Esophagus (tissue), 2 donors: ENCODE results near the gene SH2B3. TPM values are rescaled to one million over a fixed set of nuclear protein-coding genes. Genes with fewer than 3 reads are reported as not detected.
"Not testable (repeated sequence)": the region's sequence is repeated elsewhere in the genome, so short reads cannot be mapped to it uniquely, and the experiment has no call there.

Experiments used
- H3K27ac ChIP-seq, 2 donors: one replicate each; pipeline ENCODE4 v1.5.1; 2013; ENCODE audit warnings: low read depth in 2 of 2, mild to moderate bottlenecking in 2 of 2, inconsistent platforms in 1 of 2, low read length in 1 of 2, moderate library complexity in 1 of 2
- H3K27me3 ChIP-seq, 2 donors: one replicate each; pipeline ENCODE4 v1.6.1; 2013; ENCODE audit warnings: low read length in 2 of 2, control low read depth in 1 of 2, mild to moderate bottlenecking in 1 of 2; ENCODE audit not compliant: insufficient read depth in 2 of 2, control insufficient read depth in 1 of 2
- H3K36me3 ChIP-seq, 2 donors: one replicate each; pipeline ENCODE4 v1.6.1; 2013; ENCODE audit warnings: low read length in 1 of 2; ENCODE audit not compliant: control insufficient read depth in 2 of 2, insufficient read depth in 2 of 2
- H3K4me1 ChIP-seq, 2 donors: one replicate each; pipeline ENCODE4 v1.6.1; 2013; ENCODE audit warnings: low read length in 1 of 2; ENCODE audit not compliant: control insufficient read depth in 2 of 2, insufficient read depth in 2 of 2
- H3K4me3 ChIP-seq, 2 donors: one replicate each; pipeline ENCODE4 v1.5.1; 2013; ENCODE audit warnings: low read length in 2 of 2, mild to moderate bottlenecking in 2 of 2, low read depth in 1 of 2, moderate library complexity in 1 of 2
- H3K9me3 ChIP-seq, 2 donors: one replicate each; pipeline ENCODE4 v1.6.1; 2013; ENCODE audit warnings: mild to moderate bottlenecking in 2 of 2, low read depth in 1 of 2, low read length in 1 of 2, moderate library complexity in 1 of 2; ENCODE audit not compliant: control insufficient read depth in 2 of 2, insufficient read depth in 1 of 2
- WGBS, 2 donors: extraction: QIAGEN DNeasy Blood & Tissue Kit; methylation state at CpG; one replicate each; pipeline ENCODE4 v1.1.7; 2013; 5-methylcytosine and 5-hydroxymethylcytosine counted together
- polyA plus RNA-seq, 2 donors: library from polyadenylated mRNA; stranded (reverse); fragments of 200-250 nt; gene quantifications; one replicate each; pipeline ENCODE4 v1.2.3, GENCODE V29; 2013
- donor health status: healthy with polysubstance abuse.
- donor health status: Bipolar disorder and iron deficiency.

SH2B3 gene
- polyA plus RNA-seq, 2 donors: 0.79 to 1.8 TPM

- 46 to 58% methylated on average over 5 of the region's 5 CpGs for WGBS, 2 donors
Measured at GRCh38 chr12:111384596-111384995, 21.1 kb upstream of the SH2B3 start.

DNA sequence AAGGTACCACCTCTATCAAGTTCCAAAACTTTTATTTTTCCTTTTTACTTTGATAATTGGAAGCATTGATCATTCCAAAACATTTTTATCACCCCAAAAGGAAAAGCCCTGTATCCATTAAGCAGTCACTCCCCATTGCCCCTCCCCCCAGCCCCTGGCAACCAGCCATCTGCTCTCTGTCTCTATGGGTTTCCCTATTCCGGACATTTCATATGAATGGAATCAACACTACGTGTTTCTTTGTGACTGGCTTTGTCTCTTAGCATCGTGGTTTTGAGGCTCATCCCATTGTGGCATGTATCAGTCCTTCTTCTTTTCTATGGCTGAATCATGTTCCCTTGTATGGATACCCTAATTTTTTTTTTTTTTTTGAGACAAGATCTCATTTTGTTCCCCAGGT is 18.8 kb upstream of the SH2B3 start:
- H3K36me3 ChIP-seq: no peaks in the 10 kb centered on the region
- H3K4me3 ChIP-seq: no peak overlapping the region
- H3K27me3 ChIP-seq: no peaks in the 10 kb centered on the region
- H3K4me1 ChIP-seq: no peaks in the 10 kb centered on the region
- H3K27ac ChIP-seq: no peak overlapping the region
- WGBS, 2 donors: 24 to 31% methylated on average over 3 of the region's 3 CpGs
- H3K9me3 ChIP-seq: no peaks in the 10 kb centered on the region

More at GRCh38 chr12:111384596-111384995, 21.1 kb upstream of the SH2B3 start:
- Histone ChIP-seq H3K27me3 (no peaks in the 10 kb centered on the region), H3K9me3 (no peaks in the 10 kb centered on the region), H3K4me3 (no peak overlapping the region), H3K27ac (no peak overlapping the region), H3K36me3 (no peaks in the 10 kb centered on the region), H3K4me1 (no peaks in the 10 kb centered on the region)

GRCh38 chr12:111387747-111388323 is 17.9 kb upstream of the SH2B3 start:
- WGBS, 2 donors: 75 to 84% methylated on average over 9 of the region's 9 CpGs

DNA sequence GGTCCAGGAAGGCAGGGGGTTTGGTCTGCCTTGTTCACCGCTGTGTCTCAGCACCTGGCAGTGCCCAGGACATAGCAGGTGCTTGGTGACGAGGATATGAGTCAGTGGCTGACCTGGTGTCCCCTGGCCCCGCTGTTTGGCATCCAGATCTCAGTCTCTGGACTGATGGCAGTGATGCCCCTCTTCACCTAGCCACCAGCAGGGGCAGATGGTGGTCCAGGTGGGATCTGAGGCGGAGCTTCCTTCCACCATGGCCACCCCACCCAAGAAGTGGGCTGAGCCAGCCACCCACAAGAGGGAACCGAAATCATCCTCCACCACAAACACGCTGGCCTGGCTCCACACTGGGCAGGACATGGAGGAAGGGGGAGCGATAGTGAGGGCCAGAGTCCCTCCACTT is 16.1 kb upstream of the SH2B3 start:
- Histone ChIP-seq H3K36me3 (no peaks in the 10 kb centered on the region), H3K9me3 (no peaks in the 10 kb centered on the region), H3K27me3 (no peaks in the 10 kb centered on the region), H3K4me1 (no peaks in the 10 kb centered on the region), H3K4me3 (no peak overlapping the region), H3K27ac (no peak overlapping the region)
- 65 to 77% methylated on average over 7 of the region's 7 CpGs for WGBS, 2 donors

More at GRCh38 chr12:111387747-111388323, 17.9 kb upstream of the SH2B3 start:
- Histone ChIP-seq H3K9me3 (no peaks in the 10 kb centered on the region), H3K27me3 (no peaks in the 10 kb centered on the region), H3K4me1 (no peaks in the 10 kb centered on the region), H3K27ac (no peak overlapping the region), H3K4me3 (no peak overlapping the region), H3K36me3 (no peaks in the 10 kb centered on the region)

DNA sequence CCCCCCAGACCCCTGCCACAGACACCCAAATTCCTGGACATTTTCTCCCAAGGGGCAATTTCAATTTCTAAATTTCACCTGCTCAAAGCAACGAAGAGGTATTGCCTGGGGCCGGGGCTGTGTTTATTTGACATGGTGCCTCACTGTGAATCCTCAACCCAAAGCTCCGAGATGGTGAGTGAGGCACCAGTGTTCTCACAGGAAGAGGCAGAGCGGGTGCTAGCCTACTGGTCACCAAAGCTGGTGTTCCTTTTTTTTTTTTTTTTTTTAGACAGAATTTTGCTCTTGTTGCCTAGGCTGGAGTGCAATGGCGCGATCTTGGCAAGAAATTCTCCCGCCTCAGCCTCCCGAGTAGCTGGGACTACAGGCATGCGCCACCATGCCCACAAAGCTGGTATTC is 14.8 kb upstream of the SH2B3 start:
- 79 to 91% methylated on average over 9 of the region's 9 CpGs for WGBS, 2 donors
- peaks cover 0 to 2% of the 10 kb centered on the region in 2 donors for H3K27me3 ChIP-seq
- no peaks in the 10 kb centered on the region for H3K4me1 ChIP-seq
- H3K36me3 ChIP-seq: no peaks in the 10 kb centered on the region
- no peak overlapping the region for H3K4me3 ChIP-seq
- H3K9me3 ChIP-seq: no peaks in the 10 kb centered on the region
- no peak overlapping the region for H3K27ac ChIP-seq

- H3K4me1 ChIP-seq: no peaks in the 10 kb centered on the region
- H3K36me3 ChIP-seq: no peaks in the 10 kb centered on the region
- no peak overlapping the region for H3K4me3 ChIP-seq
- H3K27me3 ChIP-seq: peaks cover 0 to 2% of the 10 kb centered on the region in 2 donors
- H3K9me3 ChIP-seq: no peaks in the 10 kb centered on the region
- WGBS, 2 donors: 83 to 88% methylated on average over 8 of the region's 8 CpGs
- no peak overlapping the region for H3K27ac ChIP-seq
Measured at GRCh38 chr12:111393700-111394300, 11.9 kb upstream of the SH2B3 start.

GRCh38 chr12:111394480-111394879 is 11.2 kb upstream of the SH2B3 start:
- Histone ChIP-seq H3K4me3 (no peak overlapping the region), H3K9me3 (no peaks in the 10 kb centered on the region), H3K4me1 (no peaks in the 10 kb centered on the region), H3K27me3 (peaks cover 0 to 2% of the 10 kb centered on the region in 2 donors), H3K36me3 (no peaks in the 10 kb centered on the region), H3K27ac (no peak overlapping the region)
- WGBS, 2 donors: 83 to 86% methylated on average over 8 of the region's 8 CpGs

- peaks cover 0 to 2% of the 10 kb centered on the region in 2 donors for H3K27me3 ChIP-seq
- 84 to 87% methylated on average over 8 of the region's 8 CpGs for WGBS, 2 donors
- H3K9me3 ChIP-seq: no peaks in the 10 kb centered on the region
- no peak overlapping the region for H3K27ac ChIP-seq
- no peaks in the 10 kb centered on the region for H3K4me1 ChIP-seq
- H3K36me3 ChIP-seq: no peaks in the 10 kb centered on the region
- no peak overlapping the region for H3K4me3 ChIP-seq
Measured at GRCh38 chr12:111395336-111396187, 10.2 kb upstream of the SH2B3 start.

GRCh38 chr12:111396271-111396670 is 9.5 kb upstream of the SH2B3 start:
- H3K36me3 ChIP-seq, H3K27ac ChIP-seq, H3K27me3 ChIP-seq, H3K4me1 ChIP-seq, H3K9me3 ChIP-seq, H3K4me3 ChIP-seq: not testable (repeated sequence)
- 60 to 72% methylated on average over 7 of the region's 7 CpGs for WGBS, 2 donors
